Sigmoid colon (tissue), 4 donors: ENCODE results near the gene TAOK2.

ENCODE experiments used
- EP300 ChIP-seq, 4 donors: sonication (generic); formaldehyde crosslinking; IDR thresholded peaks; one replicate each; pipeline ENCODE4 v1.6.1; 2017; ENCODE audit warnings: antibody characterized with exemption in 4 of 4
- TF ChIP-seq, protein P1 (sequence below), 4 experiments: fragments of 450-650 bp in 3 of 4; fragments of 200-600 bp in 1 of 4; IDR thresholded peaks; one replicate each; pipeline ENCODE4 v1.5.1; 2016 to 2019; ENCODE audit warnings: antibody characterized with exemption in 4 of 4, mild to moderate bottlenecking in 3 of 4, moderate library complexity in 2 of 4

DNA sequence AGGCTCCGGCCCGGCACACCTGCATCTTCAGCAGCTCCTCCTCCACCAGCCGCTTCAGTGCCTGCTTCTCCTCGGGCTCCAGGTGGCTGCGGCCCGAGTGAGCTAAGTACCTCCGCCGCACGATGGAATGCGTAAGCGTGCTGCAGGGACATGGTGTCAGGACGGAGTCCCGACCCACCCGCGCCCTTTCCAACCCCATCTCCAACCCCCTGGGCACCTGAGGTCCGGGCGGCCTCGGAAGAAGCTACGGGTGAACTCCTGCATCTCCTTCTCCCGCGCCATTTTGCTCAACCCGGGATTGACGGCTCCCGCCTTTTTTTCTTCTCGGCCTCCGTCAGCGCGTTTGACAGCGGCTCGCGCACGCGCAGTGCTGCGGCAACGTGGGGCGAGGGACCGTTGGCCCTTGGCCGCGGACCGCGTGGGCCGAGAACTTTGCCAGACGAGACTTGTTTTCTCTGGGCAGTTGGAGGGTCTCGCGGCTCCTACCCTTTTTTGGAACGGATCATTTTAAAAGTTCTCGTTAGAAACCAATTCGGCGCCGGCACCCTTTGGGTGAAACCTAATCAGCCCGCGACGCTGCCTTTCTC lies 21.7 kb downstream of the TAOK2 start, which contains the start of gene HIRIP3:
- TF ChIP-seq, protein P1, sequence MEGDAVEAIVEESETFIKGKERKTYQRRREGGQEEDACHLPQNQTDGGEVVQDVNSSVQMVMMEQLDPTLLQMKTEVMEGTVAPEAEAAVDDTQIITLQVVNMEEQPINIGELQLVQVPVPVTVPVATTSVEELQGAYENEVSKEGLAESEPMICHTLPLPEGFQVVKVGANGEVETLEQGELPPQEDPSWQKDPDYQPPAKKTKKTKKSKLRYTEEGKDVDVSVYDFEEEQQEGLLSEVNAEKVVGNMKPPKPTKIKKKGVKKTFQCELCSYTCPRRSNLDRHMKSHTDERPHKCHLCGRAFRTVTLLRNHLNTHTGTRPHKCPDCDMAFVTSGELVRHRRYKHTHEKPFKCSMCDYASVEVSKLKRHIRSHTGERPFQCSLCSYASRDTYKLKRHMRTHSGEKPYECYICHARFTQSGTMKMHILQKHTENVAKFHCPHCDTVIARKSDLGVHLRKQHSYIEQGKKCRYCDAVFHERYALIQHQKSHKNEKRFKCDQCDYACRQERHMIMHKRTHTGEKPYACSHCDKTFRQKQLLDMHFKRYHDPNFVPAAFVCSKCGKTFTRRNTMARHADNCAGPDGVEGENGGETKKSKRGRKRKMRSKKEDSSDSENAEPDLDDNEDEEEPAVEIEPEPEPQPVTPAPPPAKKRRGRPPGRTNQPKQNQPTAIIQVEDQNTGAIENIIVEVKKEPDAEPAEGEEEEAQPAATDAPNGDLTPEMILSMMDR (IDR thresholded peaks at IDR 0.05): no peak
- TF ChIP-seq EP300 (IDR thresholded peaks at IDR 0.05): no peak
